NCI-H2029 treated with DMSO at 0.1 percent for 48 hours (cell line): ENCODE measurements around the gene XPO1.
"Not testable (repeated sequence)": the region's sequence is repeated elsewhere in the genome, so short reads cannot be mapped to it uniquely, and the experiment has no call there.

Experiments
- DNase-seq: peaks from one replicate; lab custom pipeline; 2025; lab: John Stamatoyannopoulos, UW

XPO1 gene

GRCh38 chr2:61465045-61465444, 73.1 kb downstream of the XPO1 start:
- no peak for DNase-seq

GRCh38 chr2:61463769-61464475, 74.2 kb downstream of the XPO1 start:
- no peak for DNase-seq

GRCh38 chr2:61461404-61461803, 76.8 kb downstream of the XPO1 start:
- DNase-seq: no peak

DNA sequence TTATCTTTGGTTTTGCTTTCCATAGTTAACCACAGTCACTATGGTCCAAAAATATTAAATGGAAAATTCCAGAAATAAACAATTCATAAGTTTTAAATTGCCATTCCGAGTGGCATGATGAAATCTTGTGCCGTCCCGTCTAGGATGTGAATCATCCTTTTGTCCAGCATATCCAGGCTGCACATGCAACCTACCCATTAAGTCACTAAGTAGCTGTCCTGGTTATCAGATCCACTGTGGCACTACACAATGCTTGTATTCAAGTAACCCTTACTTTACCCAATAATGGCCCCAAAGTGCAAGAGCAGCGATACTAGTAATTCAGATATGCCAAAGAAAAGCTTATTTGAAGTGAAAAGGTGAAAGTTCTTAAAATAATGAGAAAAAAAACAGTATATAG, 78.0 kb downstream of the XPO1 start:
- DNase-seq: no peak

DNA sequence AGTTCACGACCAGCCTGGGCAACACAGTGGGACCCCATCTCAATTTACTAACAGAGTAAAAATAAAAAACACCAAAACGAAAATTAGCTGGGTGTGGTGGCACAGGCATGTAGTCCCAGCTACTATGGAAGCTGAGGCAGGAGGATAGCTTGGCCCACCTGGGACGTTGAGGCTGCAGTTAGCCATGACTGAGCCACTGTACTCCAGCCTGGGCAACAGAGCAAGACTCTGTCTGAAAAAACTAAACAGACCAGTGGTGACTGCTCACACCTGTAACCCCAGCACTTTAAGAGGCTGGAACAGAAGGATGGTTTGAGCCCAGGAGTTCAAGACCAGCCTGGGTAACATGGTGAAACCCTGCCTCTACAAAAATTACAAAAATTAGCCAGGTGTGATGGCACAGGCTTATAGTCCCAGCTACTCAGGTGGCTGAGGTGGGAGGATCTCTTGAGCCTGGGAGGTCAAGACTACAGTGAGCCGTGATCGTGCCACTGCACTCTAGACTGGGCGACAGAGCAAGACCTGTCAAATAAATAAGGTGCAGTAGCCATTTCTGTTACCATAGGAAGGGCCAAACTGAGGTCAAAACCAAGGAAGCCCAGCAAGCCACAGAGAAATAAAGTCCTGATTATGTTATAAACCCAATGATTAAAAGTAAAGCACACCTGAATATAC, 81.3 kb downstream of the XPO1 start:
- DNase-seq: no peak

DNA sequence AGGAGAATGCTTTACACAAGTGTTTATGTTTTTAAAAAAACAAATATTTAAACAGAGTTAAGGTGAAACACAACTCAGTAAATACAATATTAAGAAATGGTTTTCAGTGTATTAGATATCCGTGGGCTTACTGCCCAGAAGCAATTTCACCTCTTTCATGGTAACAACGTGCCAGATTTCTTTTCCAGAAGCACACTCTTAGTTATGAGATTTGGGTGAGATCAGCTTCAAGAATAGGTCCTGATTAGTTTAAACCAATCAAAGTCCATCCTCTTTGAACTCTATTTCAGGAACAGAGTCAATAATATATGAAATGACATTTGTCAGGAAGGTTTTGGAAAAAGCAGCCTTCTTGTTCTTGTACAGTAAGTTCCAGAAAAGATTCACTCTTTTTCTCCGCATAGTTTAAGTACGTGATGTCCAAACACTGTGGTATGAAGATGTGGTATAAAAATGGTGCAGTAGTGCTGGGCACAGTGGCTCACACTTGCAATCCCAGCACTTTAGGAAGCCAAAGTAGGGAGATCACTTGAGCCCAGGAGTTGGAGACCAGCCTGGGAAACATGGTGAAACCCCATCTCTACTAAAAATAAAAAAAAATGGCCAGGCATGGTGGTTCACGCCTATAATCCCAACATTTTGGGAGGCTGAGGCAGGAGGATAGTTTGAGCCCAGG, 81.9 kb downstream of the XPO1 start:
- no peak for DNase-seq

DNA sequence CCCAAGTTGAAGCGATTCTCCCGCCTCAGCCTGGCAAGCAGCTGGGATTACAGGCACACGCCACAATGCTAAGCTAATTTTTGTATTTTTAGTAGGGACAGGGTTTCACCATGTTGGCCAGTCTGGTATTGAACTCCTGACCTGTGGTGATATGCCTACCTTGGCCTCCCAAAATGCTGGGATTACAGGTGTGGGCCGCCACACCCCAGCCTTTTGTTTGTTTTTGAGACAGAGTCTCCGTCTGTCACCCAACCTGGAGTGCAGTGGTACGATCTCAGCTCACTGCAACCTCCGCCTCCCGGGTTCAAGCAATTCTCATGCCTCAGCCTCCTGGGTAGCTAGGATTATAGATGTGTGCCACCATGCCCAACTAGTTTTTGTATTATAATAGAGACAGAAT, 83.2 kb downstream of the XPO1 start:
- DNase-seq: not testable (repeated sequence)

DNA sequence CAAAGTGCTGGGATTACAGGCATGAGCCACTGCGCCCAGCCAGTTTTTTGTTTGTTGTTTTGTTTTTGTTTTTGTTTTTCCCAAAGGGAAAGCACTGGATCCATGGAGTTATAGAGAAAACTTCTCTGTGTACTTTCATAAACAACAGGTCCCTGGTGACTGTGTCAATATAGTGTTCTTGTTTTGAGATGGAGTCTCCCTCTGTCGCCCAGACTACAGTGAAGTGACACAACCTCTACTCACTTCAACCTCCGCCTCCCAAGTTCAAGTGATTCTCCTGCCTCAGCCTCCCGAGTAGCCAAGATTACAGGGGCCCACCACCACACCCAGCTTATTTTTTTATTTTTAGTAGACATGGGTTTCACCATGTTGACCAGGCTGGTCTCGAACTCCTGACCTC, 83.8 kb downstream of the XPO1 start:
- no peak for DNase-seq

GRCh38 chr2:61452392-61452791, 85.8 kb downstream of the XPO1 start:
- no peak for DNase-seq

GRCh38 chr2:61451178-61451577, 87.0 kb downstream of the XPO1 start:
- DNase-seq: no peak

DNA sequence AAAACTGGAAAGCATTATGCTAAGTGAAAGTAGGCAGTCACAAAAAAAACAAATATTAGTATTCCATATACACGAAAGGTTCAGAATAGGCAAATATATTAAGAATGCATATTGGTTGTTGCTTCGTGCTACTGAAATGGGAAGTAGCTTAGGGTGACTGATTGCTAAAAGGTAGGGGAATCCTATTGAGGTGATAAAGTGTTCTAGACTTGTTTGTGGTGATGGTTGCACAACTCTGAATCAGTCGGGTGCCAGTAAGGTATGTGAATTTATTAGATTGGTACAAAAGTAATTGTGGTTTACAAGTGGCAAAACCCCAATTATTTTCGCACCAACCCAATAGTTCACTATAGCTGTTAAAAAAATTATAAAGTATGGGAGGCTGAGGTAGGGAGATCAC, 88.0 kb downstream of the XPO1 start:
- DNase-seq: no peak

- no peak for DNase-seq
Measured at GRCh38 chr2:61448229-61448628, 89.9 kb downstream of the XPO1 start.

GRCh38 chr2:61446971-61447370, 91.2 kb downstream of the XPO1 start:
- not testable (repeated sequence) for DNase-seq

DNA sequence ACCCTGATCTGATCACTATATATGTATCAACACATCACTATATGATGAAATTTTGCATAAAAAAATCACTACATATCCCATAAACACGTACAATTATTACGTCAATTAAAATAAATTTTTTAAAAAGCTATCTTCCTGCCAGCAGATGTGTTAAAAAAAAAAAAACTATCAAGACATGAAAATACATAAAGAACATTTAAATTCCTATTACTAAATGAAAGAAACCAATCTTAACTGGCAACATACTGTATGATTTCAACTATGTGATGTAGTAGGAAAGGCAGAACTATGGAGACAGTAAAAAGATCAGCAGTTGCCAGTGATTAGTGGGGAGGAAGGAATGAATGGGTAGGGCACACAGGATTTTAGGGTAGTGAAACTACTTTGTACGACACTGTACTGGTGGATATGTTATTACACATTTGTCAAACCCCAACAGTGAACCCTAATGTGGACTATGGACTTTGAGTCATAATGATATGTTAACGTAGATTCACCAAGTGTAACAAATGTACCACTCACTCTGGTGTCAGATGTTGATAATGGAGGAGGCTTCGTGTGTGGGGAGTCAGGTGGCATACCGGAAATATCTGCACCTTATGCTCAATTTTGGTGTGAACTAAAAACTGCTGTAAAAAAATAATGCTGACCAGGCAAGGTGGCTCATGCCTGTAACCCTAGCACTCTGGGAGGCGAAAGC, 94.7 kb downstream of the XPO1 start:
- DNase-seq: no peak

DNA sequence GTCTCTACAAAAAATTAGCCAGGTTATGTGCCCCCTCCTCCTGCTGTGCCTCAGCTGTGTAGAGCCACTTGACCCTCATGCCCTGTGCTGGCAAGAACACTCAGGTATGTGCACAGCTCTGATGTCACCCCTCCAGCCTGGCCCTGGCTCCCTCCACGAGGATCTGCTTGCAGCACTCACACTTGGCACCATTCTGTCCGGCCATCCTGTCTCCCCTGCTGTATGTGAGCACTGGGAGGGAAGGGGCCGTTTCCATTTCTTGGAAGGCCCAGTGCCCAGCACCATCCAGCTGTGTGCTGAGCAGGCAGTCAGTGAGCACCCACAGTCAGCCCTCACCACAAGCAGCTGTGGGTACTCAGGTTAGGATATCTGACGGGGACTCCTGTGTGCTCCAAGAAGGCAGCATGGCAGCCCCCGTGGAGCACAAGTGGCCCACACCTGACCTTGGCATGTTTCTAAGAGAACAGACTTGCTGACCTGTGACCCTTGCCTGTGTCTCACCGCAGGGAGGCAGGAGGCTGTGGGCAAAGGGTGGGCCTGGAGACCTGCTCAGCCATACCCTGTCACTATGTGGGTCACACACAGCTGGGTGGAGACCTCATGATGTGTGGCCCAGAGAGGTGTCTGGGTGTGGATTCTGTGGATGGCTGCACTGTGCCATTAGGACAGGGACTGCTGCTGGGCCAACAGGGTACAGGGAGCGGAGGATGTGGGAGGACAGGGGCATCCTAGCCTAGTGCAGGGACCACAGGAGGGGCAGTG, 98.7 kb downstream of the XPO1 start:
- peak; percentile 24 for DNase-seq

DNA sequence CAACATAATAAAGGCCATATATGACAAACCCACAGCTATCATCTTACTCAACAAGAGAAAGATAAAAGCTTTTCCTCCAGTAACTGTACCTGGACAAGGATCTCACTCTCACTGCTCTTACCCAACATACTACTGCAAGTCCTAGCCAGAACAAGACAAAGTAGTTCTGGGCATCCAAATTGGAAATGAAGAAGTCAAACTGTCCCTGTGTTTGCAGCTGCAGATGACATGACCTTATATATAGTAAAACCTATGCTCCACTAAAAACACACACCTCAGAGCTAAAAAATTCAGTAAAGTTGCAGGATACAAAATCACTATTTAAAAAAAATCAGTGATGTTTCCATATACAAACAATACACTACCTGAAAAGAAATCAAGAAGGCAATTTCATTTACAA, 99.5 kb downstream of the XPO1 start:
- no peak for DNase-seq

DNA sequence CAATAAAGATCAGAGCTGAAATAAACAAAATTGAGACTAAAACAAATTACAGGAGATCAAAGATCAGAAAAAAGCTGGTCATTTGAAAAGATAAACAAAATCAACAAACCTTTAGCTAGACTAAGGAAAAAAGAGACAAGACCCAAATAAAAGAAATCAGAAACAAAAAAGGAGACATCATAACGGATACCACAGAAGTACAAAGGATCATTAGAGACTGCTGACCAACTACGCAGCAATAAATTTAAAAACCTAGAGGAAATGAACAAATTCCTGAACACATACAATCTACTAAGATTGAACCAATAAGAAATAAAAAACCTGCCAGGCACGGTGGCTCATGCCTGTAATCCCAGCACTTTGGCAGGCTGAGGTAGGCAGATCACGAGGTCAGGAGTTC, 101.0 kb downstream of the XPO1 start:
- DNase-seq: no peak

GRCh38 chr2:61436092-61436491, 102.1 kb downstream of the XPO1 start:
- no peak for DNase-seq

- DNase-seq: no peak
Measured at GRCh38 chr2:61435291-61435690, 102.9 kb downstream of the XPO1 start.

GRCh38 chr2:61434314-61434713, 103.8 kb downstream of the XPO1 start:
- no peak for DNase-seq

- DNase-seq: no peak
Measured at GRCh38 chr2:61433606-61434005, 104.5 kb downstream of the XPO1 start.

DNA sequence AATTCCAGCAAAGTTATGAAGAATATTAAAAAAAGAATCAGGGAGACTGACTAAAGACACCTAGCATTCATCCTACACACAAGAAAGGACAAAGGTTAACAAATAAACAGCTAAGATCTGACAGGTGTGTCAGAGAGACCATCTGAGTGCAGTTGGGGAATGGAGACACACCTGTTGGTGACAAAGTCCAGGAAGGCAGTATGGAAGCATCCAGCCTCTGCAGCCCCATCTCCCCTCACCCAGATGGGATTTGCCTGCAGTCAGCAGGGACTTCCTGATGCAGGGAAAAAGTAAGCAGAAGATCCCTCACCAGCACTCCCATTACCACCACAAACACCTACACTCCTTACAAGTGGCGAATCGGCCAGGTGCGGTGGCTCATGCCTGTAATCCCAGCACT, 105.2 kb downstream of the XPO1 start:
- DNase-seq: no peak
